A204.1 (cell line): Measurements from ENCODE around the gene AHNAK.

Experiments
- FAIRE-seq: peaks from 2 replicates; lab custom pipeline; 2012; peaks lifted over from hg19 to GRCh38; lab: Jason Lieb, UNC

AHNAK gene

GRCh38 chr11:62431171-62431901, 115.3 kb downstream of the AHNAK start:
- no peak for FAIRE-seq

- no peak for FAIRE-seq
Measured at GRCh38 chr11:62430425-62430824, 116.2 kb downstream of the AHNAK start.

- FAIRE-seq = no peak
Measured at GRCh38 chr11:62428871-62429560, 117.6 kb downstream of the AHNAK start.

GRCh38 chr11:62427630-62428233, 118.9 kb downstream of the AHNAK start:
- no peak for FAIRE-seq

- FAIRE-seq = no peak
Measured at GRCh38 chr11:62423012-62423411, 123.6 kb downstream of the AHNAK start.

- FAIRE-seq = no peak
Measured at GRCh38 chr11:62421996-62422395, 124.6 kb downstream of the AHNAK start.

- no peak for FAIRE-seq
Measured at GRCh38 chr11:62420882-62421281, 125.7 kb downstream of the AHNAK start.

GRCh38 chr11:62419943-62420342, 126.7 kb downstream of the AHNAK start:
- no peak for FAIRE-seq

- no peak for FAIRE-seq
Measured at GRCh38 chr11:62419314-62419929, 127.2 kb downstream of the AHNAK start.

GRCh38 chr11:62418733-62419132, 127.9 kb downstream of the AHNAK start, which contains the start of gene SCGB1A1:
Gene SCGB1A1, plus strand, starts transcription at chr11:62419033. Its CDS starts 63 bp downstream, at chr11:62419096.
- FAIRE-seq = no peak

- no peak for FAIRE-seq
Measured at GRCh38 chr11:62418136-62418535, 128.5 kb downstream of the AHNAK start.

GRCh38 chr11:62416596-62416995, 130.0 kb downstream of the AHNAK start:
- FAIRE-seq = no peak

GRCh38 chr11:62413060-62413696, 133.4 kb downstream of the AHNAK start:
- no peak for FAIRE-seq

GRCh38 chr11:62411524-62411923, 135.1 kb downstream of the AHNAK start:
- FAIRE-seq = no peak

- no peak for FAIRE-seq
Measured at GRCh38 chr11:62410972-62411371, 135.6 kb downstream of the AHNAK start.

GRCh38 chr11:62409831-62410230, 136.8 kb downstream of the AHNAK start:
- FAIRE-seq = no peak

- FAIRE-seq = no peak
Measured at GRCh38 chr11:62406034-62406433, 140.6 kb downstream of the AHNAK start.

GRCh38 chr11:62404901-62405300, 141.7 kb downstream of the AHNAK start:
- FAIRE-seq = no peak

GRCh38 chr11:62404435-62404834, 142.2 kb downstream of the AHNAK start:
- FAIRE-seq = no peak

- FAIRE-seq = no peak
Measured at GRCh38 chr11:62402960-62403730, 143.5 kb downstream of the AHNAK start.

- FAIRE-seq = no peak
Measured at GRCh38 chr11:62402226-62402959, 144.2 kb downstream of the AHNAK start.
